GM18519 (cell line): ENCODE data around the gene REST.

Source experiments
- ATAC-seq: cut with Tn5 transposase; IDR thresholded peaks from one replicate; pipeline ENCODE4 v1.9.1; 2021; ENCODE audit warnings: mild to moderate bottlenecking, moderate library complexity; ENCODE audit not compliant: unreplicated experiment, low FRiP score

REST gene

GRCh38 chr4:56973336-56973735, 65.6 kb downstream of the REST start:
- ATAC-seq = no peak

- no peak for ATAC-seq
Observed at GRCh38 chr4:56976283-56976836, 68.7 kb downstream of the REST start.

- ATAC-seq = peak; percentile 18
Observed at GRCh38 chr4:56976837-56977320, 69.2 kb downstream of the REST start.

- ATAC-seq = peak; percentile 80
Observed at GRCh38 chr4:56977321-56978012, 69.8 kb downstream of the REST start, which contains the start of gene NOA1. TSS of gene NOA1 (minus strand) at chr4:56977606. CDS start at chr4:56977585, 21 bp downstream.

- ATAC-seq = peak; percentile 47
Observed at GRCh38 chr4:56978750-56979303, 71.1 kb downstream of the REST start, which contains the start of gene POLR2B. TSS of gene POLR2B (plus strand) at chr4:56978896. CDS start at chr4:56978986, 90 bp downstream.

- ATAC-seq = no peak
Observed at GRCh38 chr4:56979421-56980072, 71.8 kb downstream of the REST start.

GRCh38 chr4:56981795-56982201, 74.1 kb downstream of the REST start:
- ATAC-seq = no peak

GRCh38 chr4:56986192-56986591, 78.5 kb downstream of the REST start:
- no peak for ATAC-seq

- ATAC-seq = no peak
Observed at GRCh38 chr4:56986952-56987351, 79.3 kb downstream of the REST start.

- no peak for ATAC-seq
Observed at GRCh38 chr4:56990109-56990905, 82.6 kb downstream of the REST start.

- ATAC-seq = no peak
Observed at GRCh38 chr4:56995525-56995924, 87.8 kb downstream of the REST start.

- ATAC-seq = no peak
Observed at GRCh38 chr4:56999751-57000150, 92.1 kb downstream of the REST start.

- no peak for ATAC-seq
Observed at GRCh38 chr4:57013543-57014120, 105.9 kb downstream of the REST start.
